Measurements from ENCODE around the gene DVL1. TPM values are rescaled to one million over a fixed set of nuclear protein-coding genes. Genes with fewer than 3 reads are reported as not detected.

The DVL1 gene
- polyA plus RNA-seq, 1 donor from 2014 or later = 100 TPM

DNA sequence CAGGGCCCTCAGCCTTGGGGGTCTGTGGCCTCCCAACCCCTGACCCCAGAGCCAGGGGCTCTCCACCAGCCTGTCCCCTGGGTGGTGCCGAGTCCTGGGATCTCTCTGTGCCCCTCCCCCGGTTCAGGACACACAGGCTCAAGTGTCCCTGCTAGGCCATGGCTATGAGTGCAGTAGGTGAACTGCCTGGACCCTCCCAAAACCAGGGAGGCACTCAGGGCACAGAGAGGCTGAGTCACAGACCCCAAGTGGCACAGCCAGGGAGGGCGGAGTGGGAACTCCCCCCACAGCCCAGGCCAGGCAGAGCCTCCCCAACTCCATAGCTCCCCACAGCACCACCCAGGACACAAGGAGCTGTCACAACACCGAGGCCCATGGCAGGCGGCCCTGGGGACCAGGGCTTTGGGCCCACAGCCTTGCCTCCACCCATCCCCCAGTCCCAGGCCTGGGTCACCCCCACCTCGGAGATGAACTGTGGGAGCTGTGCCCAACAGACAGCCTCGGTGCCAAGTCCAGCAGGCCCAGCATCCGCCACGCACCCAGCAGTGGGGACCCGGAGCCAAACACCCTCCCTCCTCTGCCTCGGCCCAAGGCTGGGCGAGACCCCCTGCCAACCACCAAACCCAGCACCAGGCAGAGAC is 3.2 kb downstream of the DVL1 start:
- Histone ChIP-seq H3K27ac (ENCODE audit: low read length) (no peak overlapping the region), H3K4me3 (ENCODE audit: low read length) (no peak overlapping the region), H3K9me2 (ENCODE audit: insufficient read depth, low read length) (no peaks in the 10 kb centered on the region), H3K4me2 (ENCODE audit: low read length) (no peak overlapping the region), H3K9ac (ENCODE audit: low read length) (no peak overlapping the region), H4K20me1 (ENCODE audit: insufficient read depth) (peaks cover 13% of the 10 kb centered on the region), H3F3A (ENCODE audit: insufficient read depth, low read length, poor library complexity, severe bottlenecking) (no peaks in the 10 kb centered on the region), H3K36me3 (ENCODE audit: insufficient read depth, low read length) (no peaks in the 10 kb centered on the region), H2AFZ (ENCODE audit: low read depth, low read length) (no peak overlapping the region), H3K9me3 (ENCODE audit: low read length) (no peaks in the 10 kb centered on the region), H3K79me2 (replicated peaks; ENCODE audit: insufficient read depth, low read length) (peaks cover 12% of the 10 kb centered on the region), H3K27me3 (ENCODE audit: insufficient read depth, low read depth, low read length) (no peaks in the 10 kb centered on the region)
- TF ChIP-seq, protein P1, sequence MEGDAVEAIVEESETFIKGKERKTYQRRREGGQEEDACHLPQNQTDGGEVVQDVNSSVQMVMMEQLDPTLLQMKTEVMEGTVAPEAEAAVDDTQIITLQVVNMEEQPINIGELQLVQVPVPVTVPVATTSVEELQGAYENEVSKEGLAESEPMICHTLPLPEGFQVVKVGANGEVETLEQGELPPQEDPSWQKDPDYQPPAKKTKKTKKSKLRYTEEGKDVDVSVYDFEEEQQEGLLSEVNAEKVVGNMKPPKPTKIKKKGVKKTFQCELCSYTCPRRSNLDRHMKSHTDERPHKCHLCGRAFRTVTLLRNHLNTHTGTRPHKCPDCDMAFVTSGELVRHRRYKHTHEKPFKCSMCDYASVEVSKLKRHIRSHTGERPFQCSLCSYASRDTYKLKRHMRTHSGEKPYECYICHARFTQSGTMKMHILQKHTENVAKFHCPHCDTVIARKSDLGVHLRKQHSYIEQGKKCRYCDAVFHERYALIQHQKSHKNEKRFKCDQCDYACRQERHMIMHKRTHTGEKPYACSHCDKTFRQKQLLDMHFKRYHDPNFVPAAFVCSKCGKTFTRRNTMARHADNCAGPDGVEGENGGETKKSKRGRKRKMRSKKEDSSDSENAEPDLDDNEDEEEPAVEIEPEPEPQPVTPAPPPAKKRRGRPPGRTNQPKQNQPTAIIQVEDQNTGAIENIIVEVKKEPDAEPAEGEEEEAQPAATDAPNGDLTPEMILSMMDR (IDR thresholded peaks at IDR 0.05; ENCODE audit: poor library complexity, severe bottlenecking) = no peak
- no peak for TF ChIP-seq SMC3 (conservative IDR thresholded peaks at IDR 0.05; ENCODE audit: poor library complexity)
- no peak for TF ChIP-seq MXI1 (conservative IDR thresholded peaks at IDR 0.05; ENCODE audit: poor library complexity, severe bottlenecking)
- no peak for TF ChIP-seq EP300 (conservative IDR thresholded peaks at IDR 0.05; ENCODE audit: poor library complexity, severe bottlenecking)
- TF ChIP-seq, protein P2, sequence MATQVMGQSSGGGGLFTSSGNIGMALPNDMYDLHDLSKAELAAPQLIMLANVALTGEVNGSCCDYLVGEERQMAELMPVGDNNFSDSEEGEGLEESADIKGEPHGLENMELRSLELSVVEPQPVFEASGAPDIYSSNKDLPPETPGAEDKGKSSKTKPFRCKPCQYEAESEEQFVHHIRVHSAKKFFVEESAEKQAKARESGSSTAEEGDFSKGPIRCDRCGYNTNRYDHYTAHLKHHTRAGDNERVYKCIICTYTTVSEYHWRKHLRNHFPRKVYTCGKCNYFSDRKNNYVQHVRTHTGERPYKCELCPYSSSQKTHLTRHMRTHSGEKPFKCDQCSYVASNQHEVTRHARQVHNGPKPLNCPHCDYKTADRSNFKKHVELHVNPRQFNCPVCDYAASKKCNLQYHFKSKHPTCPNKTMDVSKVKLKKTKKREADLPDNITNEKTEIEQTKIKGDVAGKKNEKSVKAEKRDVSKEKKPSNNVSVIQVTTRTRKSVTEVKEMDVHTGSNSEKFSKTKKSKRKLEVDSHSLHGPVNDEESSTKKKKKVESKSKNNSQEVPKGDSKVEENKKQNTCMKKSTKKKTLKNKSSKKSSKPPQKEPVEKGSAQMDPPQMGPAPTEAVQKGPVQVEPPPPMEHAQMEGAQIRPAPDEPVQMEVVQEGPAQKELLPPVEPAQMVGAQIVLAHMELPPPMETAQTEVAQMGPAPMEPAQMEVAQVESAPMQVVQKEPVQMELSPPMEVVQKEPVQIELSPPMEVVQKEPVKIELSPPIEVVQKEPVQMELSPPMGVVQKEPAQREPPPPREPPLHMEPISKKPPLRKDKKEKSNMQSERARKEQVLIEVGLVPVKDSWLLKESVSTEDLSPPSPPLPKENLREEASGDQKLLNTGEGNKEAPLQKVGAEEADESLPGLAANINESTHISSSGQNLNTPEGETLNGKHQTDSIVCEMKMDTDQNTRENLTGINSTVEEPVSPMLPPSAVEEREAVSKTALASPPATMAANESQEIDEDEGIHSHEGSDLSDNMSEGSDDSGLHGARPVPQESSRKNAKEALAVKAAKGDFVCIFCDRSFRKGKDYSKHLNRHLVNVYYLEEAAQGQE (IDR thresholded peaks at IDR 0.05; ENCODE audit: borderline replicate concordance) = no peak
- TF ChIP-seq EZH2 (IDR thresholded peaks at IDR 0.05; ENCODE audit: borderline replicate concordance, insufficient read depth, low read length, poor library complexity, severe bottlenecking) = no peak
- no peak for TF ChIP-seq TAF1 (IDR thresholded peaks at IDR 0.05; ENCODE audit: low read depth)
- TF ChIP-seq POLR2AphosphoS5 (IDR thresholded peaks at IDR 0.05) = no peak
- TF ChIP-seq RAD21 (conservative IDR thresholded peaks at IDR 0.05) = no peak

DNA sequence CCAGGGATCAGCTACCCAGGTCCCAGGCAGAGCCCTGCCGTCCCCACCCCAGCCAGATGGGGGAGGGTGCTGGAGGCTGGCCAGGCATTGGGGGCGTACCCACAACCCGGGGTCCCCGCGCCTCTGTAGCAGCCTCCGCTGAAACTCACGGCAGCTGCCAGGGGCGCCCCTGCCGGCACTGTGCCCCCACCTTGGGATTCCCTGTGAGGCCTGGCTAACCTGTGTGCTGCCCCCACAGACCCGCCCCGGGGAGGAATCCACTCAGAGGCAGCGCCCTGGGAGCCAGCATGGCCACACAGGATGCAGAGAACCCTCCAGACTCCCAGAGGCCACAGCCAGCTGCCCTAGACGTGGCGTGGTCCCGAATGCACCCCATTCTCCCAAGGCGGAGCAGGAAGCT is 3.8 kb downstream of the DVL1 start:
- Histone ChIP-seq H3F3A (ENCODE audit: insufficient read depth, low read length, poor library complexity, severe bottlenecking) (no peaks in the 10 kb centered on the region), H3K9me3 (ENCODE audit: low read length) (no peaks in the 10 kb centered on the region), H3K27me3 (ENCODE audit: insufficient read depth, low read depth, low read length) (no peaks in the 10 kb centered on the region), H3K4me2 (ENCODE audit: low read length) (no peak overlapping the region), H3K9me2 (ENCODE audit: insufficient read depth, low read length) (no peaks in the 10 kb centered on the region), H3K36me3 (ENCODE audit: insufficient read depth, low read length) (no peaks in the 10 kb centered on the region), H2AFZ (ENCODE audit: low read depth, low read length) (no peak overlapping the region), H3K27ac (ENCODE audit: low read length) (no peak overlapping the region), H4K20me1 (ENCODE audit: insufficient read depth) (peaks cover 13% of the 10 kb centered on the region), H3K4me3 (ENCODE audit: low read length) (no peak overlapping the region), H3K9ac (ENCODE audit: low read length) (no peak overlapping the region), H3K79me2 (replicated peaks; ENCODE audit: insufficient read depth, low read length) (peaks cover 12% of the 10 kb centered on the region)
- TF ChIP-seq EP300 (conservative IDR thresholded peaks at IDR 0.05; ENCODE audit: poor library complexity, severe bottlenecking) (no peak), POLR2AphosphoS5 (IDR thresholded peaks at IDR 0.05) (no peak), TAF1 (IDR thresholded peaks at IDR 0.05; ENCODE audit: low read depth) (no peak), SMC3 (conservative IDR thresholded peaks at IDR 0.05; ENCODE audit: poor library complexity) (no peak), EZH2 (IDR thresholded peaks at IDR 0.05; ENCODE audit: borderline replicate concordance, insufficient read depth, low read length, poor library complexity, severe bottlenecking) (no peak), RAD21 (conservative IDR thresholded peaks at IDR 0.05) (no peak)
